Measurements from ENCODE around the gene ZNF791. TPM values are rescaled to one million over a fixed set of nuclear protein-coding genes. Genes with fewer than 3 reads are reported as not detected.

The ZNF791 gene
- total and polyA plus RNA-seq, 12 donors: 4.7 to 22.1 (median 16.6) TPM

GRCh38 chr19:12668346-12668745 lies 57.6 kb downstream of the ZNF791 start:
- TF ChIP-seq CTCF (IDR thresholded peaks at IDR 0.05): no peak
- ATAC-seq (no peak), DNase-seq (no peak)
- H3K27me3 ChIP-seq: no peaks in the 10 kb centered on the region
- WGBS, 2 donors: 68 to 72% methylated on average over 8 of the region's 8 CpGs
- peak overlapping the region in 7 of 10 donors; percentile 84 to 100 (median 94) for H3K27ac ChIP-seq
- peak overlapping the region; percentile 73 to 97 (median 85) for H3K4me3 ChIP-seq
- H3K9me3 ChIP-seq: no peaks in the 10 kb centered on the region
- intact Hi-C loops (cut with DNase I): loop anchor here in 2 of 10 donors (5.0 kb wide), 1 partner anchor 106 kb away; no protein-coding TSS in a partner anchor
- peaks cover 0 to 48% (median 14%) of the 10 kb centered on the region in 9 donors for H3K36me3 ChIP-seq
- peaks cover 17 to 55% (median 41%) of the 10 kb centered on the region in 9 donors for H3K4me1 ChIP-seq

- Histone ChIP-seq H3K9me3 (no peaks in the 10 kb centered on the region), H3K36me3 (peaks cover 0 to 48% (median 12%) of the 10 kb centered on the region in 9 donors), H3K27ac (peak overlapping the region; percentile 84 to 100 (median 96)), H3K27me3 (no peaks in the 10 kb centered on the region), H3K4me3 (peak overlapping the region; percentile 73 to 97 (median 85)), H3K4me1 (peaks cover 17 to 55% (median 41%) of the 10 kb centered on the region in 9 donors)
- intact Hi-C loops (cut with DNase I): loop anchor here in 2 of 10 donors (5.0 kb wide), 1 partner anchor 107 kb away; no protein-coding TSS in a partner anchor
- WGBS, 2 donors: 0% methylated on average over 24 of the region's 24 CpGs
- ATAC-seq (peak in 5 of 8 donors; percentile 1 to 26 (median 10)), DNase-seq (peak; percentile 40 to 45)
- TF ChIP-seq CTCF (IDR thresholded peaks at IDR 0.05): no peak
Observed at GRCh38 chr19:12668932-12669269, 58.2 kb downstream of the ZNF791 start.

- ATAC-seq (peak; percentile 58 to 84 (median 73)), DNase-seq (peak; percentile 76 to 80)
- peak overlapping the region; percentile 84 to 100 (median 96) for H3K27ac ChIP-seq
- H3K4me3 ChIP-seq: peak overlapping the region; percentile 73 to 97 (median 85)
- 0 to 1% methylated on average over 64 of the region's 64 CpGs for WGBS, 2 donors
- peak in 1 of 9 donors; percentile 30 for TF ChIP-seq CTCF (IDR thresholded peaks at IDR 0.05)
- intact Hi-C loops (cut with DNase I): loop anchor here in 8 of 10 donors (5.0 to 10.0 kb wide), 4 partner anchors 105 to 465 kb away; partner anchors contain the start of gene JUNB (in 2 of the 8)
- no peaks in the 10 kb centered on the region for H3K27me3 ChIP-seq
- H3K36me3 ChIP-seq: peaks cover 0 to 48% (median 18%) of the 10 kb centered on the region in 9 donors
- H3K4me1 ChIP-seq: peaks cover 17 to 52% (median 41%) of the 10 kb centered on the region in 9 donors
- H3K9me3 ChIP-seq: no peaks in the 10 kb centered on the region
Observed at GRCh38 chr19:12669270-12670158, 58.8 kb downstream of the ZNF791 start.

GRCh38 chr19:12670159-12670928 lies 59.6 kb downstream of the ZNF791 start:
- Histone ChIP-seq H3K36me3 (peaks cover 0 to 51% (median 27%) of the 10 kb centered on the region in 9 donors), H3K27me3 (no peaks in the 10 kb centered on the region), H3K27ac (peak overlapping the region; percentile 84 to 100 (median 96)), H3K4me3 (peak overlapping the region; percentile 73 to 97 (median 85)), H3K4me1 (peaks cover 17 to 51% (median 40%) of the 10 kb centered on the region in 9 donors), H3K9me3 (no peaks in the 10 kb centered on the region)
- no peak for TF ChIP-seq CTCF (IDR thresholded peaks at IDR 0.05)
- DNase-seq (no peak), ATAC-seq (no peak)
- WGBS, 2 donors: 41 to 42% methylated on average over 26 of the region's 26 CpGs
- intact Hi-C loops (cut with DNase I): loop anchor here in 6 of 10 donors (5.0 to 10.0 kb wide), 4 partner anchors 106 to 466 kb away; partner anchors contain the start of gene JUNB (in 2 of the 6)

Measured in heart right ventricle (tissue), 16 donors.